ENCODE data around the gene H2BK1. TPM values are rescaled to one million over a fixed set of nuclear protein-coding genes. Genes with fewer than 3 reads are reported as not detected.

The H2BK1 gene
- total RNA-seq, 1 experiment from 2014 or later = 0.69 TPM

GRCh38 chr7:151197932-151198331 is 12.4 kb downstream of the H2BK1 start:
- H2AFZ ChIP-seq (ENCODE audit: low read depth, low read length, poor library complexity, severe bottlenecking) = no peak overlapping the region
- ChIA-PET RAD21 (ENCODE audit: low non-redundant PET in 1 of 2, low total read pairs in 2 of 2, uncharacterized antibody in 2 of 2, unreplicated experiment in 2 of 2) (no interaction called here), POLR2A (no interaction called here), CTCF (no interaction called here)
- TF ChIP-seq FOSL1 (IDR thresholded peaks at IDR 0.05; ENCODE audit: low read depth) (no peak), SP1 (IDR thresholded peaks at IDR 0.05; ENCODE audit: low read depth) (no peak), JUND (IDR thresholded peaks at IDR 0.05) (no peak), SIN3A (IDR thresholded peaks at IDR 0.05; ENCODE audit: low read depth) (no peak), CBX3 (IDR thresholded peaks at IDR 0.05; ENCODE audit: low read depth) (no peak), POLR2A (IDR thresholded peaks at IDR 0.05; ENCODE audit: borderline replicate concordance, extremely low read depth, insufficient read depth, insufficient read length) (no peak), EZH2 (IDR thresholded peaks at IDR 0.05) (no peak), ZBTB33 (IDR thresholded peaks at IDR 0.05; ENCODE audit: extremely low read depth, insufficient replicate concordance, low read length) (no peak), ZFX (IDR thresholded peaks at IDR 0.05) (no peak)
- no peaks in the 10 kb centered on the region for H3K79me2 ChIP-seq (ENCODE audit: insufficient read depth, low read length)
- no peak for DNase-seq (ENCODE audit: low read depth, low spot score)
- intact Hi-C loops (cut with micrococcal nuclease) = no loop called here
- no peaks in the 10 kb centered on the region for H3K9me3 ChIP-seq (ENCODE audit: control insufficient read depth in 1 of 2, insufficient read depth in 1 of 2, low read depth in 1 of 2, low read length in 2 of 2)
- no peak overlapping the region for H3K4me3 ChIP-seq (replicated peaks in 1 of 2; ENCODE audit: low read depth in 1 of 2, low read length in 2 of 2)
- ATAC-seq = no peak
- peaks cover 24% of the 10 kb centered on the region; the same call in 1 of the 2 replicates for H3K27me3 ChIP-seq (ENCODE audit: insufficient read depth, low read length)
- BruUV-seq (replicated peaks) = no TSS peak
- H3K4me2 ChIP-seq (ENCODE audit: low read length) = no peak overlapping the region
- H3K9ac ChIP-seq (ENCODE audit: low read length) = no peak overlapping the region
- H3K4me1 ChIP-seq (ENCODE audit: control insufficient read depth in 1 of 2, insufficient read depth in 2 of 2, low read length in 2 of 2) = no peaks in the 10 kb centered on the region
- no peak overlapping the region for H3K27ac ChIP-seq (ENCODE audit: low read depth, low read length)
- no peaks in the 10 kb centered on the region for H3K36me3 ChIP-seq (ENCODE audit: control insufficient read depth in 1 of 2, insufficient read depth in 2 of 2, low read length in 2 of 2)
- H4K20me1 ChIP-seq (ENCODE audit: insufficient read depth) = no peaks in the 10 kb centered on the region
- H3K9me2 ChIP-seq (ENCODE audit: insufficient read depth) = no peaks in the 10 kb centered on the region

Data from HCT116 (cell line).